BJ (cell line): ENCODE results near the gene KCNK6. TPM values are rescaled to one million over a fixed set of nuclear protein-coding genes. Genes with fewer than 3 reads are reported as not detected.

Experiments used
- CTCF ChIA-PET: fragments of 350-600 bp; formaldehyde crosslinking; extraction: SDS; loops from one replicate; lab custom pipeline; 2021; ENCODE audit warnings: antibody characterized with exemption, inconsistent platforms; lab: Yijun Ruan, JAX
- POLR2A ChIA-PET: fragments of 300-600 bp; sonication (Branson Sonifier 250); formaldehyde crosslinking; extraction: SDS; loops from one replicate; lab custom pipeline; 2021; ENCODE audit warnings: antibody characterized with exemption; lab: Charles Lee
- DNase-seq: peaks from one replicate; pipeline ENCODE4 v3.0.0-alpha.2; 2011; ENCODE audit warnings: low read depth
- H3K27me3 ChIP-seq: 2 replicates; pipeline ENCODE4 v1.6.0; 2011; ENCODE audit warnings: low read length; ENCODE audit not compliant: control insufficient read depth, insufficient read depth
- H3K36me3 ChIP-seq: 2 replicates; pipeline ENCODE4 v1.5.1; 2011; ENCODE audit warnings: low read length; ENCODE audit not compliant: control insufficient read depth, insufficient read depth
- H3K4me3 ChIP-seq: 2 replicates; pipeline ENCODE4 v1.5.1; 2011; ENCODE audit warnings: low read depth, mild to moderate bottlenecking, control low read depth, low read length
- CTCF ChIP-seq: IDR thresholded peaks from 2 replicates; pipeline ENCODE4 v1.5.1; 2011; ENCODE audit warnings: low read depth, mild to moderate bottlenecking, control low read depth, inconsistent platforms, low read length, moderate library complexity; ENCODE audit not compliant: insufficient read depth
- polyA plus RNA-seq: library from polyadenylated mRNA; depleted of rRNA; stranded (reverse); fragments of >200 nt; gene quantifications from 2 replicates; pipeline ENCODE4 v1.2.3, GENCODE V29; 2011

The KCNK6 gene
- polyA plus RNA-seq, 1 experiment: 16.5 TPM

GRCh38 chr19:38308006-38308766 is 11.5 kb upstream of the KCNK6 start:
- TF ChIP-seq CTCF: no peak

GRCh38 chr19:38308926-38309614 is 10.6 kb upstream of the KCNK6 start:
- POLR2A ChIA-PET: no interaction called here
- Histone ChIP-seq H3K27me3 (no peaks in the 10 kb centered on the region), H3K36me3 (peaks cover 8% of the 10 kb centered on the region), H3K4me3 (no peak overlapping the region)
- CTCF ChIA-PET: interaction anchor here (1.0 kb wide), 1 partner anchor 65 kb away, joined by 3 read pairs; no protein-coding TSS in a partner anchor
- no peak for TF ChIP-seq CTCF
- DNase-seq: no peak

More at GRCh38 chr19:38308006-38308766, 11.5 kb upstream of the KCNK6 start:
- Histone ChIP-seq H3K36me3 (peaks cover 8% of the 10 kb centered on the region), H3K4me3 (no peak overlapping the region), H3K27me3 (no peaks in the 10 kb centered on the region)
- CTCF ChIA-PET: no interaction called here
- POLR2A ChIA-PET: no interaction called here
- no peak for DNase-seq

- Histone ChIP-seq H3K27me3 (no peaks in the 10 kb centered on the region), H3K36me3 (peaks cover 8% of the 10 kb centered on the region), H3K4me3 (no peak overlapping the region)
- no peak for DNase-seq
- CTCF ChIA-PET: interaction anchor here (1.0 to 1.4 kb wide), 2 partner anchors 66 to 93 kb away, joined by 3 to 4 read pairs; partner anchors contain the start of gene FAM98C
- TF ChIP-seq CTCF: no peak
- POLR2A ChIA-PET: no interaction called here
Measured at GRCh38 chr19:38309615-38310278, 9.9 kb upstream of the KCNK6 start.

- CTCF ChIA-PET: interaction anchor here (1.4 kb wide), 1 partner anchor 93 kb away, joined by 4 read pairs; the partner anchor contains the start of gene FAM98C
Measured at GRCh38 chr19:38310279-38310670, 9.4 kb upstream of the KCNK6 start.

More at GRCh38 chr19:38310279-38310670, 9.4 kb upstream of the KCNK6 start:
- Histone ChIP-seq H3K36me3 (peaks cover 8% of the 10 kb centered on the region), H3K27me3 (no peaks in the 10 kb centered on the region), H3K4me3 (no peak overlapping the region)
- no peak for TF ChIP-seq CTCF
- POLR2A ChIA-PET: no interaction called here
- no peak for DNase-seq
